Left lobe of liver (tissue), 2 donors: ENCODE results near the gene DVL1. TPM values are rescaled to one million over a fixed set of nuclear protein-coding genes. Genes with fewer than 3 reads are reported as not detected.
"Not testable (repeated sequence)": the region's sequence is repeated elsewhere in the genome, so short reads cannot be mapped to it uniquely, and the experiment has no call there.

Experiments used
- ATAC-seq: fragments of 200-7000 bp; cut with Tn5 transposase; one replicate; pipeline ENCODE4 v1.9.1; 2020; ENCODE audit warnings: mild to moderate bottlenecking, moderate library complexity
- DNase-seq: peaks from one replicate; pipeline ENCODE4 v3.0.0-alpha.2; 2020; ENCODE audit warnings: low spot score
- total RNA-seq: library from RNA; stranded (reverse); gene quantifications from one replicate; pipeline ENCODE4 v1.2.1, GENCODE V29; 2021
- donor health status: DM: no; HTN: no; CAD: no; lungs with moderate emphysema.
- donor health status: DM: no; HTN: yes; CAD: no.

DVL1 gene
- total RNA-seq, 1 donor from 2014 or later: 50.4 TPM

DNA sequence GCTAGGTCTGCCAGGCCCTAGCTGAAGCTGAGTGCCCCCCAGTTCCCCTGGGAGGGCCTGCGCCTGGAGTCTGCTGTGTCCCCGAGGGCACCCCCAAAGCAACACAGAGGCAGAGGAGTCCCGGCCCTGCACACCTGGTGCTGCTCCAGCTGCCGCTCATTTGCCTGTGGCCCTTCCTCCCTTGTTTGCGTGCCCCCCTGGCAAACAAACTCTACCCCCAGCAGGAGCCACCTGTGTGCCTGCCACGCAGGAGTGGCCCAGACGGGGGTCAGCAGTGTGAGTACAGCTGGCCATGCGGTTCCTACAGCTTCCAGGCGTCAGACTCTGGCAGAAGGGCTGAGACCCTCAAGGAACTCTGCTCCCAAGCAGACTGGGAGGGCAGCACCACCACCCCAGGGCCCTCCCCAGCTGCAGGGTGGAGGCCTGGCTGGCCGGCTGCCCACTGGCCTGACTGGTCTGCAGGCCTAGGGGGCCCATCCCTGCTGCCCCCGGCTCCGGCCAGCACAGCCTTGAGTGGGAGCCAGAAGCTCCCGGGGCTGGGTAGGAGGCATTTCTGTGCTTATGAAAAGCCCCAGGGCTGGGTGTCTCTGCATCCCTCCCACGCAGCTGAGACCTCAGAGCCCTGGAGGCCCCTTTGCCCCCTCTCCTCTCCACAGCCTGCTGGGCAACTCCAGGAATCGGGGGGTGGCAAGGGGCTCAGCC, 18.7 kb downstream of the DVL1 start:
- no peak for ATAC-seq
- no peak for DNase-seq

DNA sequence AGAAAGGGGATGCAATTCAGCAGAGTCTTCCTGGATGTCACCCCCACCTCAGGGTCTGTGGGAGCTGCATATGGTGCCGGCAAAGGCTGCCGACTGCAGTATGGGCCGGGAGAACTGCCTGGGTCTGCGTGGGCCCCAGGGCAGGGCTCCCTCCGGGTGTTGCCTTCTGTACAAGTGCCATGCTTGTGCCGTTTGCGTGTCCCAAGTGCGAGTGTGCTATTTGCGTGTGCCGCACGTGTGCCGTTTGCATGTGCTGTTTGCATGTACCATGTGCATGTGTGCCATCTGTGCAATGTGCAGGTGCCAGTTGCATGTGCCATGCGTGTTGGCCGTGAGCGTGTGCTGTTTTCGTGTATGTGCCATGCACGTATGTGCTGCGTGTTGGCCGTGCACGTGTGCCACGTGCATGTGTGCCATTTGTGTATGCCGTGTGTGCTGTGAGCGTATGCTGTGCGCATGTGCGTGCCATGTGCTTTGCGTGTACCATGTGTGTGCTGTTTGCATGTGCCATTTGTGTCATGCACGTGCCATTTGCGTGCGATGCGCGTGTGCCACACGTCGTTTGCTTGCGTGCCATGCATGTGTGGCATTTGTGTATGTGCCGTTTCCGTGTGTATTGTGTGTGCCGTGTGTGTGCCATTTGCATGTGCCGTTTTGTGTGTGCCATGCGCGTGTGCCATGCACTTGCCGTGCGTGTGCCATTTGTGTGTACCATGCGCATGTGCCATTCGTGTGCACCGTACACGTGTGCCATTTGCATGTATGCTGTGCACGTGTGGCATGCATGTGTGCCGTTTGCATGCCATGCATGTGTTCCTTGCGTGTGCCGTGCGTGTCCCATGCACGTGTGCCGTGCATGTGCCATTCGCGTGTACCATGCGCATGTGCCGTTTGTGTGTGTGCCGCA, 19.7 kb downstream of the DVL1 start:
- DNase-seq: no peak
- no peak for ATAC-seq

DNA sequence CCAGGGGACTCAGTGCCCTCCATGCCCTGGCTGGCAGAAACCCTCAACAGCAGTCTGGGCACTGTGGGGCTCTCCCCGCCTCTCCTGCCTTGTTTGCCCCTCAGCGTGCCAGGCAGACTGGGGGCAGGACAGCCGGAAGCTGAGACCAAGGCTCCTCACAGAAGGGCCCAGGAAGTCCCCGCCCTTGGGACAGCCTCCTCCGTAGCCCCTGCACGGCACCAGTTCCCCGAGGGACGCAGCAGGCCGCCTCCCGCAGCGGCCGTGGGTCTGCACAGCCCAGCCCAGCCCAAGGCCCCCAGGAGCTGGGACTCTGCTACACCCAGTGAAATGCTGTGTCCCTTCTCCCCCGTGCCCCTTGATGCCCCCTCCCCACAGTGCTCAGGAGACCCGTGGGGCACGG, 21.0 kb downstream of the DVL1 start:
- DNase-seq: no peak
- no peak for ATAC-seq

DNA sequence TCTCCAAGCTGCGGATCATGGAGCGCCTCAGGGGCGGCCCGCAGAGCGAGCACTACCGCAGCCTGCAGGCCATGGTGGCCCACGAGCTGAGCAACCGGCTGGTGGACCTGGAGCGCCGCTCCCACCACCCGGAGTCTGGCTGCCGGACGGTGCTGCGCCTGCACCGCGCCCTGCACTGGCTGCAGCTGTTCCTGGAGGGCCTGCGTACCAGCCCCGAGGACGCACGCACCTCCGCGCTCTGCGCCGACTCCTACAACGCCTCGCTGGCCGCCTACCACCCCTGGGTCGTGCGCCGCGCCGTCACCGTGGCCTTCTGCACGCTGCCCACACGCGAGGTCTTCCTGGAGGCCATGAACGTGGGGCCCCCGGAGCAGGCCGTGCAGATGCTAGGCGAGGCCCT, 21.9 kb downstream of the DVL1 start:
- no peak for DNase-seq
- ATAC-seq: no peak

DNA sequence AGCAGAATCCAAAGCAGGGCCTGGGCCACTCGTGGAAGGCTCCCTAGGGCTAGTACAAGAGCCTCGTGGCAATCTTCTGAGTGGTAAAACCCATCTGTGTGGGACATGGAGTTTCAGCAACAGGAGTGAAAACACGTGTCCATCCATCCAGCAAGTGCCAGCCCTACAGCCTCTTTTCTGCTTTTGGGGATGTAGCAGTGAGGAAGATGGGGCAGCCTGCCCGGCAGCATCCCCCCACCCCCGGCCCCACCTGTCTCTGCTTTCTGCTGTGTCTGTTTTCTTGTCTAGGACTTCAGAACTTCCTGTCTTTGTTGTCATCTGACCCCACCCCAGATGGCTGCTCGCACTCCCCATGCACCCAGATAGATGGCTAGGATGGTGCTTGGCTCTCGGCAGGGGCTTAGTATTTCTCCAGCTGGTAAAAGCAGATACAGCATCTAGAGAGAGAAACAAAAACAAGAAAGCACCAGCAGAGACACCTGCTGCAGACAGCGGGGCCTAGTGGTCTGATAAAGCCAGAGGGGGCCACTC, 23.1 kb downstream of the DVL1 start:
- DNase-seq (no peak), ATAC-seq (no peak)

DNA sequence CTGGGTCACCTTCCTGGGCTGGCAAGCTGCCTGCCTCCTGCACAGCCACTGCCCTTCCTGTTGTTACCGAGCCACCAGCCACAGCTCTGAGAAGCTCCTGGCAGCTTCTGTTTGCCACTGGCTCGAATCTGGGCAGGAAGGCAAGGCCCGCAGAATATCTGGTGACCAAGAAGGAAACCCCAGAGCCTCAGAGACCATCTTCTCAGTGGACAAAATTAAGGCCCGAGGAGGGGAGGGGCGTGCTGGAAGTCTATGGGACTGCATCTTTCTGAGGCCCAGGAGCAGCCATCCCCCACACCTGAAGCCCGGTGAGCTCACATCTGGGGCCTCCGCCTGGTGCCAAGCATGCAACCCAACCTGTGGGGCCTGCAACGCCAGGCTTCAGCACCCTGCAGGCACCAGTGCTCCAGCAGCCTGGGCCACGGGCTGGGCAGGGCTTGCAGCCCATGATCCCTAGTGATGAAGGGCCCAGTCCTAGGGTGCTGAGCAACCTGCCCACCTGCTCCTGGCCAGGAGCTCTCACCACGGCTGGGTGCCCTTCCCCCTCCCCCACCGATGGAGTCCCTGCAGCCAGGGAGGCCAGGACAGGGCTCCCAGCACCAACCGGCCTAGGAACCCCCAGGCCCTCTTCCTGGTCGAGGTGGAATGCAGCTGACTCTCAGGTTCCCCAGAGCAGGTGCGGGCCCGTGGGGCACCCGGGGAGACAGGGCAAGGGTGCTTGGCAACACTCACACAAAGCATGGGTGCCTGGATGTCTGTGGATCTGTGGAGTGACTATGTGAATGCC, 23.7 kb downstream of the DVL1 start:
- DNase-seq (peak; percentile 89), ATAC-seq (no peak)

DNA sequence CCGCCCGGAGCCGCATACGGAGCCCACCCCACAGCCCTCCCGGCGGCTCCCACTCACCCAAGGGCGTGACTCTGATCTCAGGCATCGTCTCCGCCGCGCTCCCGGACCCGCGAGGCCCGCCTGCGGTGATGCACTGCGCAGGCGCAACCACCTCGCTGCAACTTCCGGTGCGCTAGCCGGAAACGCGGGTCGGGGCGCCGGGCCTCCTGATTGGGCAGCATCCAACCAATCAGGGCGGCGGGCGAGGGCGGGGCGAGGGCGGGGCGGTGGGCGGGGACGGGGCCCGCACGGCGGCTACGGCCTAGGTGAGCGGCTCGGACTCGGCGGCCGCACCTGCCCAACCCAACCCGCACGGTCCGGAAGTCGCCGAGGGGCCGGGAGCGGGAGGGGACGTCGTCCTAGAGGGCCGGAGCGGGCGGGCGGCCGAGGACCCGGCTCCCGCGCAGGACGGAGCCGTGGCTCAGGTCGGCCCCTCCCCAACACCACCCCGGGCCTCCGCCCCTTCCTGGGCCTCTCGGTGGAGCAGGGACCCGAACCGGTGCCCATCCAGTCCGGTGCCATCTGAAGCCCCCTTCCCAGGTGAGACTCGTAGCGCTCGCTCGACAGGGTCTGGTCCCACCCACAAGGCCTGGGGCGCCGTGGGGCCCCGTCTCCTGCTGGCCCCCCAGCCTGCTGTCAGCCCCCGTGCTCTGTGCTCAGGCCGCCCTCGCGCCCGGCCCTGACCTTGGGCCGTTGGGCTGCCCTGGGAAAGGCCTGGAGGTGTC, 24.5 kb downstream of the DVL1 start, which contains the start of the genes CPTP and INTS11:
Gene CPTP, plus strand, starts transcription at position 279 of the 764 bp plus-strand sequence. CDS start 2,109 bp downstream, outside the sequence.
Gene INTS11, minus strand, starts transcription at position 137 of the 764 bp plus-strand sequence. Its CDS starts 52 bp downstream, at position 85.
- ATAC-seq: peak; percentile 85

DNA sequence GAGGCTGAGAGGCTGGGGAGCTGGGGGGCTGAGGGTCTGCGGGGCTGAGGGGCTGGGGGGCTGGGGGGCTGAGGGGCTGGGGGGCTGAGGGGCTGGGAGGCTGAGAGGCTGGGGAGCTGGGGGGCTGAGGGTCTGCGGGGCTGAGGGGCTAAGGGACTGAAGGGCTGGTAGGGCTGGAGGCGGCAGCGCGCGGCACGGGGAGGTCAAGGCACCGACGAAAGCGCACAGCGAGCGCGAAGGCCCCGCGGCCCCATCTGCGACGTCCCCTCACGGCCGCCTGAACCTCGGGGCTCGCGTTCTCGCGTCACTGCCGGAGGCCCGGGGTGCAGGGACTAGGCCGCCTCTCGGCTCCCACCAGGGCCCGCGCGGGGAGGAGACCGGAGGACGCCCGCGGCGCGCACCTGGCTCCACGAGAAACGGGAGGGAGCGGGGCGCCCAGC, 25.1 kb downstream of the DVL1 start:
- ATAC-seq: no peak

More for the DNA sequence above, 24.5 kb downstream of the DVL1 start, which contains the start of the genes CPTP and INTS11:
- peak; percentile 96 for DNase-seq

DNA sequence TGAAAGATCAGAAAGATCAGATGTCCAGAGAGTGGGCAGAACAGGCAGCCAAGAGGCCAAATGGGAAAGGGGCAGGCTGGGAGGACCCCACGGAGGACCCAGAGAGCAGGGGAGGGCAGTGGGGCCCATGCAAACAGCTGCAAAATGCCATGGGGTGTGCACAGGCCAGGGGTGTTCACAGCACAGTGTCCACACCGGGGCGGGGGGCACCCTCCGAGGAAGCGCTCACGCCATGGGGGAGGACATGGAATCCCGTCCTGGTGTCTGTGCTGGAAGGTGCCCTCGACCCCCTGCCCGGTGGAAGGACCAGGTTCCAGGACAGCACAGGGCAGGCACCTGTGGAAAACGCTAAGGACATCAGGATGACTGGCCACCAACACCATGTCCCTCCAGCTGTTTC, 26.3 kb downstream of the DVL1 start:
- ATAC-seq (no peak), DNase-seq (no peak)

More for the DNA sequence above, 25.1 kb downstream of the DVL1 start:
- DNase-seq: no peak

DNA sequence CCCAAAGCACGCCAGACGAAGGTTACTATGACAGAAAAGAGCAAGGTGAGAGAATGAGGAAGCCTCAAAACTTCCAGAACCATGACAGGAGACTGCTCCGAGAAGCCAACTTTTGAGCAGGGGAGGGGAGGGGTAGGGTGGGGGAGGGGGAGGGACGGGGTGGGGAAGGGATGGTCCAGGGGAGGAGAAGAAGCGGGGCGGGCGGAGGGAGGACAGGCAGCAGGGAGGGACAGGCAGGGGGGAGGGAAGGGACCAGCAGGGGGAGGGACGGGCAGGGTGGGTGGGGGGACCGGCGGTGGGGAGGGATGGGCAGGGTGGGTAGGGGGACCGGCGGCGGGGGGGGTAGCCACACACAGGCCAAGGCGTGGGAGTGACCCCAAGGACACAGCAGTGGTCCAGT, 26.8 kb downstream of the DVL1 start:
- no peak for ATAC-seq
- DNase-seq: no peak

DNA sequence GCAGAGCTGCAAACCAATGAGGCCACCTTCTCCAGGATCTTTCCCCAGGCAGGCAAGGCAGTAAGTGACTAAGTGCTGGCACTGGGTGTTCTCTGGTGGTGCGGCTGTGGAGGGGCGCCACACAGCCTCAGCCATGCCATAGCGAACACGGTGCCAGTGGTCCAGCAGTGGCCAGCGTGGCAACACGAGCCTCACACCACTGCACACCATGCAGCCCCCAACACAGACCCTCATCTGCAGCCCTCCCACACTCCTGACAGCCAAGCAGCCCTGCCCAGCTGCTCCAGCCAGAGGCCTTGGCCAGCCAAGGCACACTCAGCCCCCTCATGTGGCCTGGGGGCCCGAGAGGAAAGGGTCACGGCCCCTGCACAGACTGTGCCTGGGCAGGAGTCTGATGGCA, 27.7 kb downstream of the DVL1 start:
- no peak for ATAC-seq
- DNase-seq: no peak

DNA sequence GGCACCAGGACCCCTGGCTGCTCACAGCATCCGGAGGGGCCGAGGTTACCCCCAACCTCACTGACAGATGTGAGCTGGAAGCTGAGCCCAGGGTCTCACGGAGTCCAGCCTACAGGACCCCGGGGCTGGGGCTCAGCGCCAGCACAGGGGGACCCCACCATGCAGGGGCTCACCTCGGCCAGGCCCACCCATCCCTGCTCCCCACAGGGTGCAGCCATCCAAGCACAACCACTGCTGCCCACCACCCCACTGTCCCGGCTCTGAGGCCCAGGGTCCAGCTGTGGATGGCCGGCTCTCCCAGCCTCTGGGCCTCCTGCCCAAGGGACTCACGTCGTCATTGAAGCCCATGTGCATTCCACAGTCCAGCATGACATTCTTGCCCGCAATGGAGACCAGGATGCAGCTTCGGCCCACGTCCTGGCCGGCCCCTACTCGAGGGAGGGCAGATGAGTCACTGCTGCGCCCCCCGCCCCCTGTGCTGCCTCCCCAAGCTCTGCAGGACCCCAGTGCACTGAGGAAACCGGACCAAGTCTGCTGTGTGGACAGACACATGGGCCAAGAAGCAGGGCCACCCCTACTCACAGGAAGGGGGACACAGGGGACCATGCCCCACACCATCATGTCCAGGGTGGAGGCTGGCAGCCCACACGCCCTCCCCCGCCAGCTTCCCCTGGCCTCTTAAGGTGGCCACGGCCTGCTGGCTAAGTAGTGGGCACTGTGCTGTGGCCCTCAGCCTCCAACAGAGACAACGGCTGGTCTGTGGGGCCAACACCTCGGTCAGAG, 28.4 kb downstream of the DVL1 start:
- DNase-seq: no peak

DNA sequence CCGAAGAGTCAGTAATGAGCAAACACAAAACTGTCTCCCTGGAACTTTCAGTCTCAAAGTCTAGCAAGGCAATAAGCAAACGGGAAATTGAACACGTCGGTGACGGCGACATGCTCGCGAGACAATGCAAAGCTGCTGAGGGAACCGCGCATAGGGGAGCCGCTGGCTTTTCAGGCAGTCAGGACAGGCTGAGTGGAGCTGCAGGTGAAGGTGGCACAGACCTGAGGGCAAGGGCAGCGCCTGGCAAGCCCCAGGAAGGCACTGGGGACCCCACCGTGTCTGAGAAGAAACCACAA, 29.6 kb downstream of the DVL1 start:
- ATAC-seq: no peak

More for the DNA sequence above, 28.4 kb downstream of the DVL1 start:
- ATAC-seq: no peak

DNA sequence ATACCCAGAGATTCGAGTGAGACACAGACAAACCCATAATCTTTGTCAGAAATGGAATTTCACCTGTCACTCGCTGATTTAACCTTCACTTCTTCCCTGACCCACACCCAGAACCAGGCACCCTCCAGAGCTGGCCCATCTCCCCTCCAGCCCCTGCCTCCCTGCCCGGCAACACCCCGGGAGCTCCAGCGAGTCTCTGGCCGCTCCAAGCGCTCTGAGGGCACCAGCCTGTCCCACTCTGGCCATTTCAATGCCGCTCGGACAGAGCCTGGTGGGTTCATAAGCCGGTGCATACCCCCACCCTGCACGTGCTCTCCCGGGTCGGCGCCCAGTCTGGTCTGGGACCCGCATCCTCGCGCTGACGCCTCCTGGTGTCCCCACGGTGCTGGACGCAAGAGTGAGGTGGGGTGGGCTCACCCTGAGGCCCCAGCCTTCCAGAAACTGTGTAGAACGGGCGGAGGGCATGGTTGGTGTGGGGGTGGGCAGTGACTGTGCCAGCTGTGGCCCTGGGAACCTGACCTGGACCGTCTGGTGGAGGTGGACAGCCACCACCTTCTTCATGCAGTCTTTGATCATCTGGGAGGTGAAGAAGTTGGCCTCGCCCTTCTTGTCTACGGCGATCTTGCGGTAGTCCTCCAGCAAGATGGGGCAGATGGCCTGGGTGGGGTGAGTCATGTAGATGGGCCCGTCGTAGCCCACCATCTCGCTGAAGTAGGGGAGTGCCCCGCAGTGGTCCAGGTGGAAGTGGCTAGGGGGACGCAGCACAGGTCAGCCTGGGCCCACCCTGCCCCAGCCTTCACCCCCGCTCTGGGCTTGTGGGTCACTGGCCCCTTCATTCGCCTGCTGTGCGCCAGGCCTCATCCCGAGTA, 30.2 kb downstream of the DVL1 start:
- ATAC-seq (no peak), DNase-seq (no peak)

More for the DNA sequence above, 29.6 kb downstream of the DVL1 start:
- no peak for DNase-seq

DNA sequence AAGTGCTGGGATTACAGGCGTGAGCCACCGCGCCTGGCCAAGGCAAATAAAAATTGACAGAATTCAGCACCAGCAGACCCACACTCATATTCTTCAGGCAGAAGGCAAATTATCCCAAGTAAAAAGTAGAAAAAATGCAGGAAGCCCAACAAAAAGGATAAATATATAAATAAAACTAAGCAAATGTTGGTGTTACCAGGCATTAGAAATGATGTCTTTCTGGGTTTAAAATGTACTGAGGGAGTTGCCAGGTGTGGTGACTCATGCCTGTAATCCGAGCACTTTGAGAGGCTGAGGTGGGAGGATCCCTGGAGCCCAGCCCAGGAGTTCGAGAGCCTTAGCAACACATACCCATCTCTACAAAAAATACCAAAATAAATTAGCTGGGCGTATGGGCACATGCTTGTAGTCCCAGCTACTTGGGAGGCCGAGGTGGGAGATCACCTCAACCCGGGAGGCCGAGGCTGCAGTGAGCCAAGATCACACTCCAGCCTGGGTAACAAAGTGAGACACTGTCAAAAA, 31.0 kb downstream of the DVL1 start:
- DNase-seq: peak; percentile 76
- ATAC-seq: peak; percentile 81

DNA sequence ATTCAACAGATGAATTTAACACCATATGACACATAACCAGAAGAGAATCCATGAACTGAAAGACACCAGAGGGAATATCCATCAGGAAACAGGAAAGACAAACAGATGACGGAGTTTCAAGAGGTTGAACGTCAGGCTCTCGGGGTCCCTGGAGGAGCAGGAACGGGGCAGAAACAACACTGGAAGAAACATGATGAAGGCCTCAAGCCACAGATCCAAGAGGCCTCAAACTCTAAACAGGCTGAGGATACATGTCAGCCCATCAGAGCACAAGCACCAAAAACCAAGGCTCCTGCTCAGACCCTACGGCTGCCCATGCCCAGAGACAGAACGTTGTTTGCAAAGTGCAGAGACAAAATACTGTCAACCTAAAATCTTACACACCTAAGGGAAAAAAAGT, 31.8 kb downstream of the DVL1 start:
- ATAC-seq (no peak), DNase-seq (no peak)

DNA sequence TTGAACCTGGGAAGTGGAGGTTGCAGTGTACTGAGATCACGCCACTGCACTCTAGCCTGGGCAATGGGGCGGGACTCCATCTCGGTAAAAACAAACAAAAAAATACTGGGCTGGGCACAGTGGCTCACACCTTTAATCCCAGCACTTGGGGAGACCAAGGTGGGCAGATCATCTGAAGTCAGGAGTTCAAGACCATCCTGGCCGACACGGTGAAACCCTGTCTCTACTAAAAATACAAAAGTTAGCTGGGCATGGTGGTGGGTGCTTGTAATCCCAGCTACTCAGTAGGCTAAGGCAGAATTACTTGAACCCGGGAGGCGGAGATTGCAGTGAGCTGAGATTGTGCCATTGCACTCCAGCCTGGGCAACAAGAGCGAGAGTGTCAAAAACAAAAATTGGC, 33.0 kb downstream of the DVL1 start:
- not testable (repeated sequence) for ATAC-seq

DNA sequence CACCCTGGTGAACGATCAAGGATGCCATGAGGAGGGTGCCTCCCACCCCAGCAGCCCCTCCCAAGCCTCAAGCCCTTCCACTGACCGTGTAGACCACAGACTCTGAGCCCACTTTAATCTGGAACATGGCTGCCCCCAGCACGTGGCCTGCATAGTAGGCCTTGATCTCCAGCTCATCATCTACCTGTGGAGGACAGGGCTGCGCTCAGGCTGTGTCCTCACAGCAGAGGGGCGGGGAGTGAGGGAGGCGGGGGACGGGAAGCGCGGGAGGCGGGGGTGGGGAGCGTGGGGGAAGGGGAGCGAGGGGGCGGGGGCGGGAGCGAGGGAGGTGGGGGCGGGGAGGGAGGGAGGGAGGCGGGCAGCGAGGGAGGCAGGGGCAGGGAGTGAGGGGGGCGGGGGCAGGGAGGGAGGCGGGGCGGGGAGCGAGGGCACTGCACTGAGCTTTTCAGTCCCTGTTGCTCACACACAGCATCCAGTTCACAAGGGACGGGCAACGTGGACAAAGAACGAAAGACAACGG, 33.7 kb downstream of the DVL1 start:
- DNase-seq (no peak), ATAC-seq (no peak)

More for the DNA sequence above, 33.0 kb downstream of the DVL1 start:
- DNase-seq: not testable (repeated sequence)
